Islet of Langerhans (tissue), 1 donor: ENCODE measurements around the gene HEY2.
A peak's percentile ranks its signal among the peaks of the same experiment; 100 is the strongest.
"Not testable (repeated sequence)": the region's sequence is repeated elsewhere in the genome, so short reads cannot be mapped to it uniquely, and the experiment has no call there.

Experiments used
- FAIRE-seq: peaks from one replicate; lab custom pipeline; 2011; peaks lifted over from hg19 to GRCh38; lab: Jason Lieb, UNC

Gene HEY2

DNA sequence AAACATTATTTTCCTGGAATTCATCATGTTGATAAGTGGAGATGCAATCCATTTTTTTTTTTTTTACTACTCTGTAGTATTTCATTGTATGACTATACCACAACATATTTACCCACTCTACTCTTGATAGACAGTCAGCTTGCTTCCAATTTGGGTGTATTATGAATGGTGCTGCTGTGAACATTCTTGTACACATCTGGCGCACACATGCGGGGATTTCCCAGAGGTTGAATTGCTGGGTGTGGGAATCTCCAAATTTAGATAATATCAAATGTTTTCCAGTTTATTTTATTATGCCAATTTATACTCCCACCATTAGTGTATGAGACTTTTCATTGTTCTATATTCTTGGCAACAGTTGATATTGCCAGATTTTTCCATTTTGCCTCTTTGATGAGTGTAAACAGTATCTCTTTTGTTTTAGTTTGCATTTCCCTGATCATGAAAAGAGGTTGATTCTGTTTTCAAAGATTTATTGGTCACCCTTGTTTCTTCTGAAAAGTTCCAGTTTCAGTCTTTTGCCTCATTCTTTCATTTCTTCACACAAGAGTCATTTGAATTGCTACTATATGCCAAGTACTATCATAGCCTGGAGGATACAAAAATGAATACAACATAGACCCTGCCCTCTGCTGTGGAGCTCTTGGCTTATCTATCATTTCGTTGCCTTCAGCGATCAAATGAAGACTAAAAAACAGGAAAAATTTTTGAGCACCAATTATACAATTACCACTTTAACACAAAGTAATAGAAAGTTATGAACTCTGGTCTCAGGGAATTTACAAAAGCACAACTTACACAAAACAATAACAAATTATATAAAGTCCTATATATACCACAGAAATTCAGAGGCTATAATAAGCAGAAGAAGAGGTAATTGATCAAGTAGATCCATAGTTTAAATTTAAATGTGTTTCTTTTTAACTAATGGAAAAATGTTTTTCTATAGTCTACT lies 24.2 kb downstream of the HEY2 start:
- no peak for FAIRE-seq

GRCh38 chr6:125776107-125776826 lies 26.8 kb downstream of the HEY2 start:
- FAIRE-seq: not testable (repeated sequence)

DNA sequence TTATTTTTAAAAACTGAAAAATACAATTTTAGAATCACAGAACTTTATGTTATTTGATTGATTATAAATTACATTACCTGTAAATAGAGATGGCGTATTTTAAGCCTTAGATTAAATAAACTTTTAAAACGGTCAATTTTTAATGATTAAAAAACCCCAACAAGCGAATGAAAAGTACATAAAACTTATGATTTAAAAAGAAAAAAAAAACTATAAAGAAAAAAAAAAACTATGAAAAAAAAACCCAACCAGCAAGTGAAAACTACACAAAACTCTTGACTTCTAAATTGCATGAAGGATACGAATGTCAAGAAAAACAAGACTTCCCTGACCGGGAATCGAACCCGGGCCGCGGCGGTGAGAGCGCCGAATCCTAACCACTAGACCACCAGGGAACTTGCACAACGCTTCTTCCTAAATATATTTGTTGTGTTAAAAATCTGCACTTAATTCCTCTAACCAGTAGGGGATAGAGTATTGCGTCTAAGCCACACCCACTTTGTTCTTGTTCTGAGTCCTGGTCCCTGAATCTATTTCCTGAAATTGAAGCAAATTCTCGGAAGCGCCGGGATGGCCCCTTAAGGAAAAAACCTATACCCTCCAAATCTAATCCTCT lies 30.6 kb downstream of the HEY2 start:
- FAIRE-seq: peak; percentile 85

- FAIRE-seq: peak; percentile 21
These were observed 31.3 kb downstream of the HEY2 start for GRCh38 chr6:125780540-125781313.

DNA sequence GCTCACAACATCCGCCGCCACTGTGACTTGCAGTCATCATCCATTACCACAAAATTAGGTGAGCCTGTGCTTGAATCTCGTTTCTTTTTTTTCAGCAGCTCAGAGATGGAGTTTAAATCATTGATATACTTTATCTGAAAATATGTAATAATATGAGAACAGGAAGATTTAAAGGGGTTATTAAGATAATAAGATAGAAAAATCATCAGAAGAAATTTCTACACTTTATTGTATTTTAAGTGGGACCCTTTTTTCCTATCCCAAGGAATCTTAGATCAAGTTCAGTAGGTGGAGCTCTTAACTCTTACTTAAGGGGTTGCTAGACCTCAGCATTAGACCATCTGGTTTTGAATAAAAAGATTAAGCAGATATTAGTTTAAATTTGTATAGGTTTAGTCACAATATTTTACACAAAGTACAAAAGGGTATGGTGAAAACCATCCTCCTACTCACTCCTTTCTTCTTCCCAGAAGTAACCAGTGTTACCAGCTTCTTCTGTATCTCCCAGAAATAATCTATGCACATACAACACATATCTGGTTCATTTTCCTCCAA lies 32.0 kb downstream of the HEY2 start:
- no peak for FAIRE-seq

DNA sequence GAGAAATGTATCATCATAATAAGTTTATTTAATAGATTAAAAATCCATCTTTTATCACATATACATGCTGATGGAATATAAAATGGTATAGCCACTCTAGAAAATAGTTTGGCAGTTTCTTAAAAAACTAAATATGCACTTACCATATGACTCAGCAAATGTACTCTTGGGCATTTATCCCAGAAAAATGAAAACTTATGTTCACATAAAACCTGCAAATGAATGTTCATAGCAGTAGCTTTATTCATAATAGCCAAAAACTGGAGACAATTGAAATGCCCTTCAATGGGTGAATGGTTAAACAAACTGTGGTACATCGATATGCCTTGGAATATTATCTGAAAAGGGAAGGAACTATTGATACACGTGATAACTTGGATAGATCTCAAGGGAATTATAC lies 34.9 kb downstream of the HEY2 start:
- FAIRE-seq: no peak

GRCh38 chr6:125787791-125788190 lies 38.4 kb downstream of the HEY2 start:
- no peak for FAIRE-seq

DNA sequence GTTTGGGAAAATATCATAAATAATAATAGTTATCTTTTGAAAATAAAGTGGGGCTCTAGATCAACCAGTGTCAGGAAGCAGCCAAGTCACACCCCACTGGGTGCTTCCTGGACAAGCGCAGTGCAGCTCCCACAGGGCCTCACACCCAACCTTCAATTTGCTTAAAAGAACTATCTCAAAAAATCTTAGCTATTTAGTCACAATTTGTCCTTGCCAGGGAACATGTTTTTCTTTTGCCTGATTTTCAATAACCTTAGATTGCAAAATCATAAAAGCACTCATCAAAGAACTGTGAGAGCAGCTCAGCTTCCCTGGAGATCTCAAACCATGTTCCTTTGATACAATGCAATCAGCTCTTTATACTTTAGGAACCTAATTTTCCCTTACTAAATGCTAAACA lies 39.7 kb downstream of the HEY2 start:
- FAIRE-seq: no peak

GRCh38 chr6:125789576-125790357 lies 40.3 kb downstream of the HEY2 start:
- FAIRE-seq: no peak

DNA sequence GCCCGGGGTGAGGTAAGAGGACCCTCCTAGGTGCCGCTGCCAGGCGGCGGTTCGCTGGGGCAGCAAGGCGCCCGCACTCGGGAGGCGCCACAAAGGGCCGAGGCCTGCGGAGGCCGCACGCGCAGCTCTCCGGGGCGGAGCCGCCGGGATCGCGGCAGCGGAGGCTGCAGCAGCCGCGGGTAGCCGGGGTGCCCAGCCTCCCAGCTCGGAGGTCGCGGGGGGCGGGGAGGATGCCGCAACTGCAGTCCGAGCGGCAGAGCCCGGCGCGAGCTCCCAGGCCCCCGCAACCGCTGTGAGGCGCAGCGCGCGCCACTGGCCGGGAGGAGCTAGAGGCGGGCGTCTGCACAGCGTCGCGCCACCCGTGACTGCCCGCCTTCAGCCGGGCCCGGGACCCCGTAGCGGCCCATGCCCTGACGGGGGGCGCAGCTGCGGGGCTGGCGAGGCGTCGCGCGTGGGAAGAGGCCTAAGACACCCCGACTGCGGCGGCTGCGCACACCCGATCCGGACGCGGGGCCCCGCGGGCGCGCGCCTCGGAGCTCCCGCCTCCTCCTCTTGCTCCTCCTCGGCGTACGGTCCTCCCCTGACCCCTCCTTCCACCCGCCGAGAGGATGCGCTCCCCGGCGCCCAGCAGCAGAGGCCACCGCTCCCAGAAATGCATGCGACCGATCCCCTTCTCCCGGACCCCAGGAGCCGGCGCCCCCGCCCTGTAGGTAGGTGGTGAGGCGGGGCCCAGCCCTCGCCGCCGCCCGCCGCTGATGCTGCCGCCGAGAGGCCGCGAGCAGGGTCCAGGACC lies 41.1 kb downstream of the HEY2 start, which contains the start of gene NCOA7:
NCOA7 (plus strand) TSS at position 603 of the 793 bp plus-strand sequence. CDS start 24,395 bp downstream, outside the sequence.
- no peak for FAIRE-seq

- FAIRE-seq: peak; percentile 94
These were observed 41.9 kb downstream of the HEY2 start for GRCh38 chr6:125791151-125791819.

DNA sequence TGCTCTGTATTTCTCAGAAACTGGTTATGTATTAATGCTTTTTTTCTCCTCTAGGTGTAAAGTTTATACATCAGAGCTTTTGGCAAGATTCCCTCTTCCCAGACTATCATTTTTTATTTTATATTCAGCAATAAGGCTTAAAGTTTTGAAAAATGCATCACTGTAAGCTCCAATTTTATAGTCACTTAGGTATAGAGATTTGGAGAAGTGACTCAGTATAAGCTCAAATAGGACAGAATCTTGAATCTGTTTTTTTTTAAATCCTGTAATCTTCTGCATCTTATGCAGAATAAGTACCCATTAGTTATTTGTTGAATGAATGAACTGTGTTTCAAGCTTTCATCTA lies 42.4 kb downstream of the HEY2 start:
- no peak for FAIRE-seq

DNA sequence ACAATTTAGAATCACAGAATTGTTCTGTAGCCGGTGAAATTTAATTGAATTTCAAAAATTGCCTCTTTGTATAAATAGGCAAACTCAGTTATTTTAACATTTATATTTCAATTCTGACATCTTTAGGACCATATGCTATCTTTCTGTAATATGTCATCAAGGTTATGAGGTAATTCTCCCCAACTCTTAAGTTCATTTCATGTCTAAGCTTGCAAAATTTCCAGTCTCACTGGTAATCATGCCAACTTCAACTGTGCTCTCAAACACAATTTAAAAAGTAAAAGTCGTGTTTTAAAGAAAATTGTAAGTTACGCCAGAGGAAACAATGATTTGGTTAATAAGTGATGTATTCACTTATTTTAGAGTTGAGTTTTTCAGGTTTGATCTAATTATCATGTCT lies 42.7 kb downstream of the HEY2 start:
- FAIRE-seq: no peak

DNA sequence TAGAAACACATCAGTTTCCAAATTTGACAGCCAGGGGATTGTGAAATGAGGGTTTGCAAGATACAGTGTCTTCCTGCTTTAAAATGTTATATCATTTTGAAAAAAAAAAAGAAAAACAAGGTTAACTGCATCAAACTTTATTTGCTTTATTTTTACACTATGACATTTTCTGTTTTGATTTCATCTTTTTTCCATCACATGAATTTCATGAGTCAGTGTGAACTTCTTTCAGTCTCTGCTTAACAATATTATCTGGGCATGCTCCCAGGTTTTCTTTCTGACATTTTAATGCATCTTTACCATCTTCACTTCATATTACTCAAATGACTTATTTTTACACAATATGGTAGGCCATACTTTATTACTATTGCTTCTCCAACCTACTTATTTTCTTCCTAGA lies 43.2 kb downstream of the HEY2 start:
- no peak for FAIRE-seq

- no peak for FAIRE-seq
These were observed 43.8 kb downstream of the HEY2 start for GRCh38 chr6:125793280-125793679.

DNA sequence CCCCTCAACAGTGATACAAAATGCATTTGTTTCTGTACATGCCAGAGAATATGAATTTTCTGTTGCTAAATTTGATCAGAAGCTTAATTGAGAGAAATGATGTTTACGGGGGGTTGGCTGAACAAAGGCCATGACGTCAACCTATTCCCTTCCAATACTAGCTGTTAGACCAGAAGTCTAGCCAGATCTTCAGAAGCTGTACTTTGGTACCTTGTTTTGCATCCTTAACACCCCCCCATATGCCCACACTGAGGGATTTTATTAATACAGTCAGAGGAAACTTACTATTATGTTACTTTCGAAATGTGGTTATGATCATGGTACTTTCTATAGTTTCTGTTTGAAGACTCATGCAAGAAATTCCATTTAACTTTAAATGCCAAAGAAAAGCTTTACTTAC lies 44.4 kb downstream of the HEY2 start:
- no peak for FAIRE-seq

- FAIRE-seq: peak; percentile 13
These were observed 45.1 kb downstream of the HEY2 start for GRCh38 chr6:125794342-125795137.

DNA sequence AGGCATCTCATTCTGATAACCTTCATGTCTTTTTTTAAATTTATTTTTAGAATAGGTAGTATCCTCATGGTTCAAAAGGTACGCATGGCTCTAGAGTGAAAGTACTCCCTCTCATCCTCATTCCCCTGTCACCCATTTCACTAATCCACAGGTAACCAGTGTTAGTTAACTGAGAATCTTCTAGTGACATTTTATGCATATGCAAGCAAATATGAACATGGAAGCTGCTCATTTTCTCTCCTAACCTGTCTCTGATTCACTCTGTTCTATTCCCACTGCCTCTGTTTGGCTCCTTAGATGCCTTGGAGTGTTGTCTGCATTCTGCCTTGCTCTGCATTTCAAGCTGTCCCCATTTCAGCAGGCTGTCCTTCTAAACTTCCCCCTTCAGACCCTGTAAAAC lies 45.9 kb downstream of the HEY2 start:
- no peak for FAIRE-seq
